GM13976 (cell line): Measurements from ENCODE around the gene HSPA1B.
A peak's percentile ranks its signal among the peaks of the same experiment; 100 is the strongest.
"Not testable (repeated sequence)": the region's sequence is repeated elsewhere in the genome, so short reads cannot be mapped to it uniquely, and the experiment has no call there.

ENCODE experiments used
- DNase-seq: peaks from one replicate; pipeline ENCODE4 v3.0.0; 2012; ENCODE audit warnings: low spot score
- in situ Hi-C: fragments of 300-500 bp; cut with MboI; formaldehyde crosslinking; loops from one replicate; pipeline ENCODE4 v1.12.0; 2022; ENCODE audit warnings: low sequenced_read_pairs, mixed read lengths, inconsistent platforms; ENCODE audit not compliant: unreplicated experiment
- TF ChIP-seq, protein P1 (sequence below): IDR thresholded peaks from 2 replicates; pipeline ENCODE4 v1.5.1; 2012; ENCODE audit warnings: borderline replicate concordance, mild to moderate bottlenecking; ENCODE audit not compliant: insufficient read depth; ENCODE audit errors: extremely low read depth, missing control alignments, control extremely low read depth

The HSPA1B gene

DNA sequence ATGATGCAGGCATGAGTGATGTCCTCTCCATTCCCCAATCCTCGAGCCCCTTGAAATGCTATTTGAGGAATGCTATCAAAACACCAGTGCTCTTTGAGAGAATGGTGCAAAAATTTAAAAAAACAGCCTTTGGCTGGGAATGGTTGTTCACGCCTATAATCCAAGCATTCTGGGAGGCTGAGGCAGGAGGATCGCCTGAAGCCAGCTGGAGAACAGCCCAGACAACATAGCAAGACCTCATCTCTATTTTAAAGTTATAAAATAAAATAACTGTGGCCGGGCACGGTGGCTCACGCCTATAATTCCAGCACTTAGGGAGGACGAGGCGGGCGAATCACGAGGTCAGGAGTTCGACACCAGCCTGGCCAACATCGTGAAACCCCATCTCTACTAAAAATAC is 27.8 kb upstream of the HSPA1B start:
- no peak for DNase-seq
- in situ Hi-C loops, result no loop called here

DNA sequence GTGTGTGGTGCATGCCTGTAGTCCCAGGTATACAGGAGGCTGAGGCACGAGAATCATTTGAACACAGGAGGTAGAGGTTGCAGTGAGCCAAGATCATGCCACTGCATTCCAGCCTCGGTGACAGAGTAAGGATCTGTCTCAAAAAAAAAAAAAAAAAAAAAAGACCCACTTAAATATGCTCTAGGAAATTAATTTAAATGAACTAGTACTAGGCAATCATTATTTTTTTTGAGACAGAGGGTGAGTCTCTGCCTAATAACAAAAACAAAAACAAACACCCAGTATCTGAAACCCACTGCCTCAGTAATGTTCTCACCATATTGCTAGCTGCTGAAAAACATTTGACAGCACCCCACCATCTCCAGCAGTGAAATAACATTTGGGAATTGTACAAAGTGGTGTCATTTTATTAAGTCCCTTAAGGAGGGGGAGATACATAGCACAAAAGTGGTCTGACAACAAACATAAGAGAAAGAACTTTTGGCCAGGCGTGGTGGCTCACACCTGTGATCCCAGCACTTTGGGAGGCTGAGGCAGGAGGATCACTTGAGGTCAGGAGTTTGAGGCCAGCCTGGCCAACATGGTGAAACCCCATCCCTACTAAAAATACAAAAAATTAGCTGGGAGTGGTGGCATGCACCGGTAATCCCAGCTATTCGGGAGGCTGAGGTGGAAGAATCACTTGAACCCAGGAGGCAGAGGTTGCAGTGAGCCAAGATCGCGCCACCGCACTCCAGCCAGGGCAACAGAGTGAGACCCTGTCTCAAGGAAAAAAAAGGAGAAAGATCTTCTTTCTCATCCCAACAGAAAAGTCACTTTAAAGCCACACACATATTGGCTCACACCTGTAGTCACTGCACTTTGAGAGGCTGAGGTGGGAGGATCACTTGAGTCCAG is 26.3 kb upstream of the HSPA1B start:
- DNase-seq, in situ Hi-C loops: not testable (repeated sequence)

More for the DNA sequence above, 27.8 kb upstream of the HSPA1B start:
- TF ChIP-seq, protein P1, sequence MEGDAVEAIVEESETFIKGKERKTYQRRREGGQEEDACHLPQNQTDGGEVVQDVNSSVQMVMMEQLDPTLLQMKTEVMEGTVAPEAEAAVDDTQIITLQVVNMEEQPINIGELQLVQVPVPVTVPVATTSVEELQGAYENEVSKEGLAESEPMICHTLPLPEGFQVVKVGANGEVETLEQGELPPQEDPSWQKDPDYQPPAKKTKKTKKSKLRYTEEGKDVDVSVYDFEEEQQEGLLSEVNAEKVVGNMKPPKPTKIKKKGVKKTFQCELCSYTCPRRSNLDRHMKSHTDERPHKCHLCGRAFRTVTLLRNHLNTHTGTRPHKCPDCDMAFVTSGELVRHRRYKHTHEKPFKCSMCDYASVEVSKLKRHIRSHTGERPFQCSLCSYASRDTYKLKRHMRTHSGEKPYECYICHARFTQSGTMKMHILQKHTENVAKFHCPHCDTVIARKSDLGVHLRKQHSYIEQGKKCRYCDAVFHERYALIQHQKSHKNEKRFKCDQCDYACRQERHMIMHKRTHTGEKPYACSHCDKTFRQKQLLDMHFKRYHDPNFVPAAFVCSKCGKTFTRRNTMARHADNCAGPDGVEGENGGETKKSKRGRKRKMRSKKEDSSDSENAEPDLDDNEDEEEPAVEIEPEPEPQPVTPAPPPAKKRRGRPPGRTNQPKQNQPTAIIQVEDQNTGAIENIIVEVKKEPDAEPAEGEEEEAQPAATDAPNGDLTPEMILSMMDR, result no peak

DNA sequence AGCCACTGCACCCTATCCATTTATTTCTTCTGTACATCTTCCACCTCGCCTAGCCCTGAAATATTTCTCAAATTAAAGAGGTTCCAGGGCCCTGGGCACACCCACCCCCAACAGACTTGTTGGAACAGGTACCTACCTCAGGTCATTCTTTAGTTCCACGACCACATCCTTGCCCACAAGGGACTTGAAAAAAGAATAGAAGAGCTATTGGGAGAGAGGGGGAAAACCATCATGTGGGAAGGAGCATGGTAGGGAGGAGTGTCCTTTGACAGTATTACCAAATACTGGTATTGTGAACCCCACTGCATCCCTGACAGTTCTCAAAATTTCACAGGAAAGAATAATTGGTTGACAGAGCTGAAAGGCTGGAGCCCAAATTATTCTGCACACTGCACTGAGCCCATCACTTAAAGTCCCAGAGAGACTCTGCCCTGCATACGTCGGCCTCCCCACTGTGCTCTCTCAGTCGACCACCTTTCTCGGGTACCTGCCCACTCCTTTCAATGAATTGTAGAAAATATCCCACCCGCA is 21.5 kb upstream of the HSPA1B start:
- in situ Hi-C loops, result no loop called here
- TF ChIP-seq, protein P1, result no peak
- peak; percentile 39 for DNase-seq

DNA sequence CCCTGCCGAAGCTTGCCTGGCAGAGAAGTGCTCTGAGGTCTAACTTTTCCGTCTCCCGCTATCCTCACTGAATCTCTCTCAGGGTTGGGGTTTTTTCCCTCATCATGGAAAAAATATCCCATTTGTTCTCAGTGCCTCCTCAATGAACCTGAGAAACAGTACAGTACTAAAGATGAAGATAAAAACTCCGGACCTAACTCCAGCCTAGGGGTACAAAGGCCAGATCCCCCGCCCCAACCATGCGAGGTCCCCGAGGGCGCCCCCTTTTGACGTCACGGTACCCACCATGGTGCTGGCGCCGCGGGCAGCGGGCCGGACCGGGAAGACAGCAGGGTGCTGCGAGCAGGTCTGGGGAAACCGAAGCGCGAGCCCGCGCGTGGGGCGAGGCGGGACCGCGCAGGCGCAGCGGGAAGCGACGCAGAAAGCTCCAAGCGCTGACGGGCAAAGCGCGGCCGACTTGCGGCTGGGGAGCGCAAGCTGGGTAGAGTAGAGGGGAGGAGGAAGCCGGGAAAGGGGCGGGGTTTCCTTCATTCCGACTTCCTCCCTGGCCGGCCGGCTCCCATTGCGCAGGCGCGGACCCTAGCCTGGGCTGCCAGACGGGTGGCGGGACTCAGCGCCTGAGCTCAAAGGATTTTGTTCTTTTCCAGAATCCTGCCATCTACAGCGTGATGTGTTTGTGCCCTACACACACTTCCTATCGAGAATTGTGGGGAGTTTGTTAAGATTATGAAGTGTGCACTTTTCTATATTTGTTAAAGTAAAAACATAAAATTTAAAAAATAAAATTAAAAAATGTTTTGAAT is 20.9 kb upstream of the HSPA1B start, which contains the start of gene LSM2:
Gene LSM2, minus strand, starts transcription at position 497 of the 803 bp plus-strand sequence. Its CDS starts 209 bp downstream, at position 288.
- DNase-seq, result peak; percentile 100
- in situ Hi-C loops, result no loop called here
- TF ChIP-seq, protein P1, result no peak

DNA sequence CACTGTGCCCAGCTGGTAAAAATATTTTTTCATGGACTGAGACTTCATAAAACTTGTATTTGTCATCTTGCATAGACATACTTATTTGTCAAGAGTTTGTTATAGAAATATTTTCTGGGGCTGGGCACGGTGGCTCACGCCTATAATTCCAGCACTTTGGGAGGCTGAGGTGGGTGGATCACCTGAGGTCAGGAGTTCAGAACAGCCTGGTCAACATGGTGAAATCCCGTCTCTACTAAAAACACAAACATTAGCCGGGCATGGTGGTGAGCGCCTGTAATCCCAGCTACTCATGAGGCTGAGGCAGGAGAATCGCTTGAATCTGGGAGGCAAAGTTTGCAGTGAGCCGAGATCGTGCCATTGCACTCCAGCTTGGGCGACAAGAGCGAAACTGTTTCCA is 18.9 kb upstream of the HSPA1B start:
- in situ Hi-C loops, DNase-seq: not testable (repeated sequence)

DNA sequence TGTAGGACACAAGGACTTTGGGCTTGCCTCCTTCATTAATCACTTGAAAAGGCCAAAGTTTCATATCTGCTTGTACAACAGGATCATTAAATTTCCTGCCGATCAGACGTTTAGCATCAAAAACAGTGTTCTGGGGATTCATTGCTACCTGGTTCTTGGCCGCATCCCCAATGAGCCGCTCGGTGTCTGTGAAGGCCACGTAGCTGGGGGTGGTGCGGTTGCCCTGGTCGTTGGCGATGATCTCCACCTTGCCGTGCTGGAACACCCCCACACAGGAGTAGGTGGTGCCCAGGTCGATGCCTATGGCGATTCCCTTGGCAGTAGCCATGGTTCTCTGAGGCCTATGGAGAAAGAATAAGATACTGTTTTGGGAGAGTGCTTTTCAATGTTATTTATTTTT is 15.9 kb upstream of the HSPA1B start:
- in situ Hi-C loops, result no loop called here
- TF ChIP-seq, protein P1, result no peak
- no peak for DNase-seq

DNA sequence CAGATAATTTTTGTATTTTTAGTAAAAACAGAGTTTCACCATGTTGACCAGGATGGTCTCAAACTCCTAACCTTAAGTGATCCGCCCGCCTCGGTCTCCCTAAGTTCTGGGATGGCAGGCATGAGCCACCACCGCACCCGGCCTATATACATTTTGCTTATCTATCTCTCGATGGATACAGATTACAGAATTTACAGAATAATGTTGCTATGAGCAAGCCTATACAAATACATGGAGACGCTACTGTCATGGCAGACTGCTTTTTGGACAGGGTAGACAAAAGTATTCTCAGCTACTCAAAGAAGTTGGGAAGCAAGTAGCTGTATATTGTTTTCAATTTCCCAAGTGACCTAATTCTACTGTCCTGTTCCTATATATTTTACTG is 14.1 kb upstream of the HSPA1B start:
- TF ChIP-seq, protein P1, result no peak
- DNase-seq, result no peak
- in situ Hi-C loops, result no loop called here
